GM18867 (cell line): Measurements from ENCODE around the gene COX7A2.

Experiments
- ATAC-seq: cut with Tn5 transposase; IDR thresholded peaks from one replicate; pipeline ENCODE4 v1.9.1; 2021; ENCODE audit warnings: mild to moderate bottlenecking, moderate library complexity; ENCODE audit not compliant: unreplicated experiment

Gene COX7A2

DNA sequence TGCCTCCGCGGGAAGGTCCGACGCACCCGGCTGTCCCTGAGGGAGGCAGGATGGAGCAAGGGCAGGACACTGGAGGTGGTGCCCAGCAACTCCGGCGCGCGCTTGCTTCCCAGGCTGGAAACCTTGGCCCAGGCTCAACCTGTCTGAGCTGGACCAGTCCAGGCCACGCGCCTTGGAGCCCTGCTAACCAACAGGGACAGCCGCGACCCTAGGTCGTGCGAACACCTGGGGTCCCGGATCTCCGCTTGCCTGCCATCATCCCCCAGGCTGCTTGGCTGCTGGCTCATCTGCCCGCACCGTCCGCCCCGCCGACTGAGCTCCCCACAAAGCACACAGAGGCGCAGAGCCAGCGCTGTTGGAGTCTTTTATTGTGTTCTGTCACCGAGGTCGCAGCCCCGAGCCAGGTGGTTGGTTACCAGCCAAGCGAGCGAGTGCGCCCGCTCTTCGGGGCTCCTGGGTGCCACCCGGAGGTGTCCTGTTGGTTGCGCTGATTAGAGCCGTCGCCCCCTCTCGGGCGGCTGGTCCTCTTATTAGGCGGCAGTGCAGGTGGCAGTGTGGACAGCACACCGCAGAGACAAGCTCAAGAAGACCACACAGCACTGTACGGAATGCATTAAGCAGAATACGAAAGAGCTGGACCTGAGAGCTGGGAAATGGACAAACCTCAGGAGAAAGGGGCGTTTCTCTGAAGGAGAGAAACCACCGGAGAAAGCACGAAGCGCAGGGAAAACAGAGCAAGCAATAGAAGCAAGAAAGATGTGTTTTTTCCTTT is 41.5 kb downstream of the COX7A2 start:
- no peak for ATAC-seq

DNA sequence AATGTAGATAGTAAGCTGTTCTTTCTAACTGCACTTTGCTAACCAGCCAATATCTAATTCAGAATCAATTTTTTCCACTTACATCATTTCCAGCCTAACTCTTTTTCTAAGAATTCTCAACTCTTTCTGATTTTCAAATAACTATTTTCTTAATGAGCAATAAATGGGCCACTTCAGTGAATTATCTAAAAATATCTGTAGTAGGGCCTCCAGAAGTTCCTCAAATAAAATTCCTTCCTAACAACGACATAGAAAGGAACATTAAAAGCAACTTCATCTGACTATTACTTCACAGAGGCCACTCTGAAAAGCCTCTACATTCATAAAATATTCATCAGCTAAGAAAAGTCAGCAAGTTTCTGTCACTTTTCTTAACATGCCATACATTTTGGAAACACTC is 42.6 kb downstream of the COX7A2 start:
- ATAC-seq: no peak

DNA sequence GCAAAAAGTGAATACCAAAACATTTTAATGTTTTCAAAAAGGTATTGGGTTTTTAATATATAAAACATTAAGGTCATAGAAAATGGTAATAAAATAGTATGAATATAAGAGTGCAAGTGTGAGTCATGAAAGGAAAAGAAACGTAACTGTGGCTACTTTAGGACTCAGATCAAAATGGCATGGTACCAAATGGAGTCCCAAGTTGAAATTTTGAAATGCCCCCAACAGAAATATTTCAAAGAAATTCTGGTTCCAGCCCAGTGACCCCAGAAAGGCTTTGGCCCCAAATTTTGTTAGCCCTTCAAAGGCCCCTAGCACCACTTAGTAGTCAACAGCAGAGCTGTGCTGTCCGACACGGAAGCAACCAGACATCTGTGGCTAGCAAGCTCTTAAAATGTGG is 43.7 kb downstream of the COX7A2 start:
- ATAC-seq: no peak

DNA sequence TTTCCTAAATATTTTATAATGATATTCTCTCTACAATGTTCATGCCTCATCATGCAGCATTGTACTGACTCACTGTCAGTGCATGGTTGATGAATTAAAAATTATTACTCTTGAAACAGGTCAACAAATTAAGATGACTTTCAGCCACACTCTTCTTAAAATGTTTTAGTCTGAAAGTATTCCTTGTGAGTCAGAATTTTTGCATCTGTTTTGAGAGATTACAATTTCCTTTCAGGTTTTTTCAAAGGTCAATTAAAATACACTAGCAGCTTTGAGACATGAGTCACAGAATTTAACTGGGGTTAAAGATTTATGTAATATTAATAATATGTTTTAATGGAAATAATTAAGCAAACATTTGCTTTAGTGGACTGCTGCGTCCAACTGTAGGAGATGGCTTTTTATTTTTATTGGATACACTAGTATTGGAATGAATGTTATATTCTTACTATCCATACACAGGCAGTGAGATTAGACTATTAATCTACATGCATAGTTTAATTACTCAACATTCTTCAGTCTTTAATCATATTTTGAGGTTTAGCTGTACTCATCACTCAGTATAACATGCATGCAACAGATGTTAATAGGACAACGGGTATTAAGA is 47.4 kb downstream of the COX7A2 start:
- ATAC-seq: no peak

DNA sequence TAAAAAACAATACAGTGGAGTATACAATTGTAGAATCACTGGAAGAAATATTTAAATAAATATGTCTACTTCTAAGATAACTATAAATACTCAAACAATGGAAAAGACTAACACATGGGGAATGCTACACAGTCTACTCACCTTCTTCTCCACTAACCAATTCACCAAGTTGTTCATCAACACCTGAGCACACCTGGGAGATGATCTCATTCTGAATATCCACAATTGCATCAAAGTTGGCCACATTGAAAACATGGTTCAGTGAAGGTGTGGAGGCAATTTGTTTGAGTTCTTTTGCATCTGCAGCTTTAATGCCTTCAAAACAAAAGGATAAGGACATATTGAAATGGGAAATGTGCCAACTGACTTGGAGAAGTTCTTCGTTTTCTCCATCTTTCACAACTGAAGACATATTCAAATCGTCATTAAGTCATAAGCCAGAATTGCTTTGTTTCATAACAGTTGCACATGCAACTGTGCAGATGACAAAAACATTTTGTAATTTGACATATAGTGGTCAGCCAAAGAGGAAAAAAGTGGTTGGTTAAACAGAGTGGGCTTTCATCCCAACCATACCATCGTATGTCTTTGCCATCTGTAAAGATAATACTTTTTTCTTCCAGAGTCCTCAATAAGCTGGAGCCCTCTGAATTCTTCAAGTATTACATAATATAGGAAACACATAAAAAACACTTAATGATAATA is 55.2 kb downstream of the COX7A2 start:
- no peak for ATAC-seq
